Stimulated activated naive CD4-positive, alpha-beta T cell treated with Interleukin-2 at 50 U/mL for 16 hours (primary cell): ENCODE results near the gene IL4R.
"Not testable (repeated sequence)": the region's sequence is repeated elsewhere in the genome, so short reads cannot be mapped to it uniquely, and the experiment has no call there.

ENCODE experiments used
- DNase-seq: peaks from one replicate; lab custom pipeline; 2025; lab: John Stamatoyannopoulos, UW

The IL4R gene

GRCh38 chr16:27288313-27288712 is 25.5 kb upstream of the IL4R start:
- not testable (repeated sequence) for DNase-seq

GRCh38 chr16:27289669-27290068 is 24.1 kb upstream of the IL4R start:
- DNase-seq = no peak

- DNase-seq = no peak
Measured at GRCh38 chr16:27290562-27290961, 23.2 kb upstream of the IL4R start.

- DNase-seq = no peak
Measured at GRCh38 chr16:27291106-27291505, 22.7 kb upstream of the IL4R start.

GRCh38 chr16:27291722-27292240 is 22.0 kb upstream of the IL4R start:
- no peak for DNase-seq

GRCh38 chr16:27293343-27293742 is 20.4 kb upstream of the IL4R start:
- DNase-seq = no peak

GRCh38 chr16:27298132-27298531 is 15.6 kb upstream of the IL4R start:
- no peak for DNase-seq

GRCh38 chr16:27301236-27301861 is 12.4 kb upstream of the IL4R start:
- DNase-seq = no peak

GRCh38 chr16:27302126-27302525 is 11.6 kb upstream of the IL4R start:
- no peak for DNase-seq

- no peak for DNase-seq
Measured at GRCh38 chr16:27303256-27304100, 10.3 kb upstream of the IL4R start.

- no peak for DNase-seq
Measured at GRCh38 chr16:27304102-27304501, 9.7 kb upstream of the IL4R start.

GRCh38 chr16:27304881-27305745 is 8.7 kb upstream of the IL4R start:
- DNase-seq = no peak

- DNase-seq = no peak
Measured at GRCh38 chr16:27305839-27306442, 7.8 kb upstream of the IL4R start.

- no peak for DNase-seq
Measured at GRCh38 chr16:27308792-27309191, 5.0 kb upstream of the IL4R start.

GRCh38 chr16:27310576-27311447 is 3.0 kb upstream of the IL4R start:
- DNase-seq = no peak

GRCh38 chr16:27311448-27311830 is 2.3 kb upstream of the IL4R start:
- no peak for DNase-seq

GRCh38 chr16:27311897-27312303 is 1.9 kb upstream of the IL4R start:
- no peak for DNase-seq

- DNase-seq = no peak
Measured at GRCh38 chr16:27312580-27313421, 973 bp upstream of the IL4R start.

- DNase-seq = peak; percentile 47
Measured at GRCh38 chr16:27314161-27314723, 468 bp downstream of the IL4R start.

- no peak for DNase-seq
Measured at GRCh38 chr16:27314986-27315332, 1.2 kb downstream of the IL4R start.
